Measurements from ENCODE around the gene LRRFIP1.

- no peak for TF ChIP-seq CTCF (IDR thresholded peaks at IDR 0.05; ENCODE audit: extremely low read depth in 1 of 2, insufficient read depth in 1 of 2, low read depth in 1 of 2, low read length in 2 of 2)
- no peak for TF ChIP-seq POLR2AphosphoS5 (IDR thresholded peaks at IDR 0.05; ENCODE audit: insufficient read depth, low read depth, low read length)
- no peak for TF ChIP-seq POLR2A (IDR thresholded peaks at IDR 0.05; ENCODE audit: low read depth, low read length)
- TF ChIP-seq MYC (IDR thresholded peaks at IDR 0.05; ENCODE audit: low read depth, low read length): no peak
- no peak for TF ChIP-seq EZH2 (IDR thresholded peaks at IDR 0.05; ENCODE audit: borderline replicate concordance, low read depth, low read length, severe bottlenecking)
- TF ChIP-seq MAX (IDR thresholded peaks at IDR 0.05; ENCODE audit: insufficient read depth, insufficient read length): no peak
- TF ChIP-seq JUN (IDR thresholded peaks at IDR 0.05; ENCODE audit: borderline replicate concordance, insufficient read depth, insufficient read length, low read depth): no peak
- TF ChIP-seq GATA2 (IDR thresholded peaks at IDR 0.05; ENCODE audit: insufficient read depth, insufficient read length, low read depth, low read length): no peak
- TF ChIP-seq FOS (IDR thresholded peaks at IDR 0.05; ENCODE audit: borderline replicate concordance, insufficient read depth, low read length): no peak
These were observed 28.7 kb upstream of the LRRFIP1 start for GRCh38 chr2:237598468-237599208.

Measured in endothelial cell of umbilical vein (primary cell).